ENCODE data around the gene CSF1. TPM values are rescaled to one million over a fixed set of nuclear protein-coding genes. Genes with fewer than 3 reads are reported as not detected.

The CSF1 gene
- total RNA-seq, 1 donor from 2014 or later: 15.2 TPM

DNA sequence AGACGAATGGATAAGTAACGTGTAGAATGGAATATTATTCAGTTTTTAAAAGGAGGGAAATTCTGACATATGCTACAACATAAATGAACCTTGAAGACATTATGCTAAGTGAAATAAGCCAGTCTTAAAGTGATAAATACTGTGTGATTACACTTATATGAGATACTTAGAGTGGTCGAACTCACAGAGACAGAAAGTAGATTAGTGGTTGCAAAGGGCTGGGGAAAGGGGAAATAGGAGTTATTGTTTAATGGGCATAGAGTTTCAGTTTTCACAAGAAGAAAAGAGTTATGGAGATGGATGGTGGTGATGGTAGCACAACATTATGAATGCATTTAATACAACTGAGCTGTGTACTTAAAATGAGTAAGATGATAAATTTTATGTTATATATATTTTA is 59.3 kb downstream of the CSF1 start:
- Mint-ChIP-seq H3K4me1 (ENCODE audit: unreplicated experiment) (peaks cover 6% of the 10 kb centered on the region), H3K27me3 (no peaks in the 10 kb centered on the region), H3K36me3 (no peaks in the 10 kb centered on the region), H3K9me3 (no peaks in the 10 kb centered on the region), H3K27ac (no peak overlapping the region), H3K4me3 (no peak overlapping the region)
- TF ChIP-seq, protein P1, sequence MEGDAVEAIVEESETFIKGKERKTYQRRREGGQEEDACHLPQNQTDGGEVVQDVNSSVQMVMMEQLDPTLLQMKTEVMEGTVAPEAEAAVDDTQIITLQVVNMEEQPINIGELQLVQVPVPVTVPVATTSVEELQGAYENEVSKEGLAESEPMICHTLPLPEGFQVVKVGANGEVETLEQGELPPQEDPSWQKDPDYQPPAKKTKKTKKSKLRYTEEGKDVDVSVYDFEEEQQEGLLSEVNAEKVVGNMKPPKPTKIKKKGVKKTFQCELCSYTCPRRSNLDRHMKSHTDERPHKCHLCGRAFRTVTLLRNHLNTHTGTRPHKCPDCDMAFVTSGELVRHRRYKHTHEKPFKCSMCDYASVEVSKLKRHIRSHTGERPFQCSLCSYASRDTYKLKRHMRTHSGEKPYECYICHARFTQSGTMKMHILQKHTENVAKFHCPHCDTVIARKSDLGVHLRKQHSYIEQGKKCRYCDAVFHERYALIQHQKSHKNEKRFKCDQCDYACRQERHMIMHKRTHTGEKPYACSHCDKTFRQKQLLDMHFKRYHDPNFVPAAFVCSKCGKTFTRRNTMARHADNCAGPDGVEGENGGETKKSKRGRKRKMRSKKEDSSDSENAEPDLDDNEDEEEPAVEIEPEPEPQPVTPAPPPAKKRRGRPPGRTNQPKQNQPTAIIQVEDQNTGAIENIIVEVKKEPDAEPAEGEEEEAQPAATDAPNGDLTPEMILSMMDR (conservative IDR thresholded peaks at IDR 0.05): no peak
- no peak for DNase-seq (ENCODE audit: extremely low spot score, unreplicated experiment)

DNA sequence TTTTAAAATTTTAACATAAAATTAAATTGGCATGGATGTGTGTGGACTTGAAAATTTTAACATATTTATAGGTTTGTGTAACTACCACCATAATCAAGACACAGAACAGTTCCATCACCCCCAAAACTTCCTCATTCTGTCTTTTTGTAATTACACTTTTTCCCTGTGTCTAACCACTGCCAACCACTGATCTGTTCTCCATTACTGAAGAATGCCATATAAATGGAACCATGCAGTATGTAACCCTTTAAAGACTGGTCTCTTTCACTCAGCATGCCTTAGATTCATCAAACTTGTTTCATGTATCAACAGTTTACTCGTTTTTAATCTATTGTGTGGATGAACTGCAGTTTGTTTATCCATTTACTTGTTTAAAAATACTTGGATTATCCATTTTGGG is 60.9 kb downstream of the CSF1 start:
- no peaks in the 10 kb centered on the region for H3K36me3 Mint-ChIP-seq
- H3K4me3 Mint-ChIP-seq: no peak overlapping the region
- H3K9me3 Mint-ChIP-seq: no peaks in the 10 kb centered on the region
- H3K27me3 Mint-ChIP-seq: no peaks in the 10 kb centered on the region
- H3K27ac Mint-ChIP-seq: no peak overlapping the region
- H3K4me1 Mint-ChIP-seq (ENCODE audit: unreplicated experiment): peaks cover 6% of the 10 kb centered on the region
- TF ChIP-seq, protein P1 (conservative IDR thresholded peaks at IDR 0.05): no peak
- no peak for DNase-seq (ENCODE audit: extremely low spot score, unreplicated experiment)

DNA sequence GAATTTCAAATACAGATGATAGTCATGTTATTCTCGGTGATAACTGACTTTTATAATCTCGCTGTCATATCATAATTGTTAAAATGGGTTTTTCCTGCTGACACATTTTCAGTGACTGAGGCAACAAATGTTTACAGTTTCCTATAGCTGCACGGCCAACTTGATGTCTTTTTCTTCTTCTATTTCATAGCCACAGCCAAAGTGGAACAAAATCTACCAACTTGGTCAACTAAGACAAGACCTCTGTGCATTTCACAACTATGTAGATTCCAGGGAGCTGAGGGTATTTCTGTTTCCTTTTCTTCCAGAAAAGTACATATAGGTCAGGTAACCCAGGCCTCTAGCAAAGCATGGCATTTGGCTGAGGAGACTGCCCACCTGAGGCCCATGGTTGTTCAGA is 63.5 kb downstream of the CSF1 start:
- no peaks in the 10 kb centered on the region for H3K9me3 Mint-ChIP-seq
- no peaks in the 10 kb centered on the region for H3K27me3 Mint-ChIP-seq
- H3K27ac Mint-ChIP-seq: no peak overlapping the region
- TF ChIP-seq, protein P1 (conservative IDR thresholded peaks at IDR 0.05): no peak
- no peaks in the 10 kb centered on the region for H3K36me3 Mint-ChIP-seq
- no peak for DNase-seq (ENCODE audit: extremely low spot score, unreplicated experiment)
- peaks cover 6% of the 10 kb centered on the region for H3K4me1 Mint-ChIP-seq (ENCODE audit: unreplicated experiment)
- no peak overlapping the region for H3K4me3 Mint-ChIP-seq

DNA sequence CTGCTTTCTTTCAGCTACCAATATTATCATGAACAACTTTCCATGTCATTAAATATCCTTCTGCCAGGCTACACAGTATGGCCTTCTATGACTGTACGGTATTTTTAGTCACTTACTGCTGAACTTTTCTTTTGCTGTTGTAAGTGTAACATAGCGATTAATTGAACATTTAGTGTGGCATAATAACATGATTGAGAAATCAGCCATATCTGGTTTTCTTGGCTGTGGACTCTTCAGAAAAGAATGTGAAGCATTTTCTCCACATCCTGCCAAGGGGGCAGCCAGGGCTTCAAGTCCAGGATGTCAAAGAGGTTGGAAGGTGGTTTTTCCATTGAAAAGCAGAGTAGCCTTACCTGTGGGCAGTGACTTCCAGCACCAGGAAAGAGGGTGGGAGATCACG is 65.1 kb downstream of the CSF1 start:
- H3K9me3 Mint-ChIP-seq: no peaks in the 10 kb centered on the region
- DNase-seq (ENCODE audit: extremely low spot score, unreplicated experiment): no peak
- H3K27ac Mint-ChIP-seq: no peak overlapping the region
- H3K4me3 Mint-ChIP-seq: no peak overlapping the region
- H3K4me1 Mint-ChIP-seq (ENCODE audit: unreplicated experiment): peaks cover 15% of the 10 kb centered on the region
- TF ChIP-seq, protein P1 (conservative IDR thresholded peaks at IDR 0.05): no peak
- no peaks in the 10 kb centered on the region for H3K27me3 Mint-ChIP-seq
- no peaks in the 10 kb centered on the region for H3K36me3 Mint-ChIP-seq

DNA sequence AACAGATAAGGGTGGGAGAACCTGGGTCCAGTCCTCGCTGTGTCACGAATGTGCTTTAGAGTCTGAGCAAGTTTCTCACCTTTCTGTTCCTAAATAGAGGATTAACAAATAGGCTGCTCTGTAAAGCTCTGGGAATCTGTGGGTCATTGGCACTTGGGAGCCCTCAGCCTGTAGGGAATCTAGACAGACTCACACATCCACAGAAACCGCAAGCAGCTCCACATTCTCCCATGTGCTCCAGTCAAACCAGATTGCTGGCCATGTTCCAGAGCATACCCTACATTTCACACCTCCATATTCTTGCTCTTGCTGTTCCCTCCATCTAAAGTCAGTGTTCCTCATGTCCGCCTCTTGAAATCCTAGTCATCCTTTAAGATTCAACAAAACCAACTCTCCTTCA is 66.1 kb downstream of the CSF1 start:
- Mint-ChIP-seq H3K9me3 (no peaks in the 10 kb centered on the region), H3K4me1 (ENCODE audit: unreplicated experiment) (peaks cover 15% of the 10 kb centered on the region), H3K36me3 (no peaks in the 10 kb centered on the region), H3K27me3 (no peaks in the 10 kb centered on the region), H3K4me3 (no peak overlapping the region), H3K27ac (no peak overlapping the region)
- TF ChIP-seq, protein P1 (conservative IDR thresholded peaks at IDR 0.05): no peak
- DNase-seq (ENCODE audit: extremely low spot score, unreplicated experiment): no peak

DNA sequence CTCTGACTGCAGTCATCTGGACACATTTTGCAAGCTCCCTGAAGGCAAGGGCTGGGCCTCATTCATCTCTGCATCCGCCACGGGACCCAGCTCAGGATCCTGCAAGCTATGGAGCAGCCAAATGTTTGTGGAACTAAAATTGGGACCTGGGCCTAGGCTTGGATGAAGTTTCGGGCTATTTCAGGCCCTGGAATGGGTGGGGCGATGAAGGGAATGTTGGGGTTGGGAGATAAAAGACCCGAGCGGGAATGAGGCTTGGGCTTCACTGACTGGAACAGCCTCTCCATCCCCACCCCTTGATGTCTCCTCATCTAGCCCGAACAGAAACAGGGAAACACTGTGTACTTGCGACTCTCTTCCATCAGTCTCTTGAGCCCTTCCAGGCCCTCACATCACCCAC is 66.6 kb downstream of the CSF1 start:
- H3K9me3 Mint-ChIP-seq: no peaks in the 10 kb centered on the region
- H3K27ac Mint-ChIP-seq: no peak overlapping the region
- DNase-seq (ENCODE audit: extremely low spot score, unreplicated experiment): no peak
- no peaks in the 10 kb centered on the region for H3K27me3 Mint-ChIP-seq
- TF ChIP-seq, protein P1 (conservative IDR thresholded peaks at IDR 0.05): no peak
- no peaks in the 10 kb centered on the region for H3K36me3 Mint-ChIP-seq
- H3K4me3 Mint-ChIP-seq: no peak overlapping the region
- H3K4me1 Mint-ChIP-seq (ENCODE audit: unreplicated experiment): peaks cover 15% of the 10 kb centered on the region
